ENCODE measurements around the gene OBSCN. TPM values are rescaled to one million over a fixed set of nuclear protein-coding genes. Genes with fewer than 3 reads are reported as not detected.
"Not testable (repeated sequence)": the region's sequence is repeated elsewhere in the genome, so short reads cannot be mapped to it uniquely, and the experiment has no call there.

Gene OBSCN
- total RNA-seq, 1 donor from 2014 or later = 21.6 TPM

- intact Hi-C loops (cut with micrococcal nuclease) = not testable (repeated sequence)
Measured at GRCh38 chr1:228252476-228252875, 44.6 kb downstream of the OBSCN start.

- intact Hi-C loops (cut with micrococcal nuclease) = no loop called here
Measured at GRCh38 chr1:228256626-228257375, 49.0 kb downstream of the OBSCN start.

GRCh38 chr1:228258486-228258885 lies 50.6 kb downstream of the OBSCN start:
- intact Hi-C loops (cut with micrococcal nuclease) = no loop called here

- intact Hi-C loops (cut with micrococcal nuclease) = no loop called here
Measured at GRCh38 chr1:228259368-228259894, 51.6 kb downstream of the OBSCN start.

- intact Hi-C loops (cut with micrococcal nuclease) = no loop called here
Measured at GRCh38 chr1:228259951-228260350, 52.1 kb downstream of the OBSCN start.

- intact Hi-C loops (cut with micrococcal nuclease) = no loop called here
Measured at GRCh38 chr1:228261706-228262105, 53.9 kb downstream of the OBSCN start.

- intact Hi-C loops (cut with micrococcal nuclease) = no loop called here
Measured at GRCh38 chr1:228262475-228262874, 54.6 kb downstream of the OBSCN start.

- intact Hi-C loops (cut with micrococcal nuclease) = no loop called here
Measured at GRCh38 chr1:228263636-228264035, 55.8 kb downstream of the OBSCN start.

- intact Hi-C loops (cut with micrococcal nuclease) = no loop called here
Measured at GRCh38 chr1:228264090-228264829, 56.4 kb downstream of the OBSCN start.

- intact Hi-C loops (cut with micrococcal nuclease) = no loop called here
Measured at GRCh38 chr1:228265167-228265566, 57.3 kb downstream of the OBSCN start.

GRCh38 chr1:228267962-228268880 lies 60.4 kb downstream of the OBSCN start:
- intact Hi-C loops (cut with micrococcal nuclease) = no loop called here

- intact Hi-C loops (cut with micrococcal nuclease) = no loop called here
Measured at GRCh38 chr1:228268881-228269265, 61.0 kb downstream of the OBSCN start.

GRCh38 chr1:228269431-228269830 lies 61.6 kb downstream of the OBSCN start:
- intact Hi-C loops (cut with micrococcal nuclease) = not testable (repeated sequence)

GRCh38 chr1:228270032-228270431 lies 62.2 kb downstream of the OBSCN start:
- intact Hi-C loops (cut with micrococcal nuclease) = loop anchor here (10.0 kb wide), 1 partner anchor 505 kb away; no protein-coding TSS in a partner anchor

- intact Hi-C loops (cut with micrococcal nuclease) = loop anchor here (10.0 kb wide), 1 partner anchor 507 kb away; no protein-coding TSS in a partner anchor
Measured at GRCh38 chr1:228271701-228272251, 63.9 kb downstream of the OBSCN start.

GRCh38 chr1:228272331-228272791 lies 64.5 kb downstream of the OBSCN start:
- intact Hi-C loops (cut with micrococcal nuclease) = loop anchor here (10.0 kb wide), 1 partner anchor 508 kb away; no protein-coding TSS in a partner anchor

GRCh38 chr1:228272831-228273571 lies 65.2 kb downstream of the OBSCN start:
- intact Hi-C loops (cut with micrococcal nuclease) = loop anchor here (10.0 kb wide), 1 partner anchor 508 kb away; no protein-coding TSS in a partner anchor

- intact Hi-C loops (cut with micrococcal nuclease) = loop anchor here (10.0 kb wide), 1 partner anchor 509 kb away; no protein-coding TSS in a partner anchor
Measured at GRCh38 chr1:228273720-228274451, 66.0 kb downstream of the OBSCN start.

All from T-helper 2 cell treated with Interferon-gamma antibody and Interleukin-4, amounts not matched to agents 100 ng/mL and 5 ng/mL, for 36 hours (primary cell).